GM06990 (cell line): ENCODE results near the gene SIRPD.

ENCODE experiments used
- DNase-seq: peaks from one replicate; pipeline ENCODE4 v3.0.0-alpha.2; 2011; ENCODE audit not compliant: insufficient read length; ENCODE audit errors: extremely low read depth
- H3K27me3 ChIP-seq: replicated peaks from 2 replicates; pipeline ENCODE4 v1.6.0; 2011; ENCODE audit warnings: low read length; ENCODE audit not compliant: control insufficient read depth, insufficient read depth
- H3K36me3 ChIP-seq: 2 replicates; pipeline ENCODE4 v1.5.1; 2011; ENCODE audit warnings: low read length; ENCODE audit not compliant: control insufficient read depth, insufficient read depth
- H3K4me3 ChIP-seq: replicated peaks from 2 replicates; pipeline ENCODE4 v1.5.1; 2011; ENCODE audit warnings: low read depth, mild to moderate bottlenecking, control low read depth, low read length
- CTCF ChIP-seq: IDR thresholded peaks from 2 replicates; pipeline ENCODE4 v1.5.1; 2011; ENCODE audit warnings: low read length, control low read depth, mild to moderate bottlenecking, inconsistent platforms; ENCODE audit not compliant: insufficient read depth, poor library complexity, severe bottlenecking

Gene SIRPD

GRCh38 chr20:1567392-1568162 is 10.1 kb upstream of the SIRPD start:
- Histone ChIP-seq H3K36me3 (no peaks in the 10 kb centered on the region), H3K27me3 (no peaks in the 10 kb centered on the region), H3K4me3 (no peak overlapping the region)
- no peak for DNase-seq
- TF ChIP-seq CTCF, result no peak

GRCh38 chr20:1566701-1567100 is 9.2 kb upstream of the SIRPD start:
- no peak overlapping the region for H3K4me3 ChIP-seq
- H3K36me3 ChIP-seq, result no peaks in the 10 kb centered on the region
- DNase-seq, result no peak
- no peak for TF ChIP-seq CTCF
- H3K27me3 ChIP-seq, result no peaks in the 10 kb centered on the region

GRCh38 chr20:1565461-1565860 is 8.0 kb upstream of the SIRPD start:
- TF ChIP-seq CTCF, result no peak
- Histone ChIP-seq H3K36me3 (no peaks in the 10 kb centered on the region), H3K27me3 (no peaks in the 10 kb centered on the region), H3K4me3 (no peak overlapping the region)
- no peak for DNase-seq

- TF ChIP-seq CTCF, result no peak
Observed at GRCh38 chr20:1563598-1563997, 6.1 kb upstream of the SIRPD start.

DNA sequence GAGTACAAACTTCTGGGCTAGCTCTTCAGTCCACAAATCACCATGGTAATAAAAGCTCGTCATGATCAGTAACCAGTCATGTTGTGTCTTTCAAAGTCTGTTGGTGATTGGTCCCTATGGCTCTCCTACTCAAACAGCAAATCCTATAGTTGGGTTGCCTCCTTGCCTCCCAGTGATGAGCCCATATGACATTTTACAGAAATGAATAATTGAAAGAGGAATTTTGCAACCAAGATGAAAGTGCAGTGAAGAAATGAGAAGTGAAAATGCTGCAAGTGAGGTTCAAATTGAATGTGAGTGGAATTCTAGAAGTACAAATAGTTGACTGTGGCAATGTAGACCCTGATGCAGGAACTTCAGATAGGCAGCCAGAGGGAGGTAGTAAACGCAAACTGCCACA is 5.1 kb upstream of the SIRPD start:
- no peaks in the 10 kb centered on the region for H3K36me3 ChIP-seq
- H3K4me3 ChIP-seq, result no peak overlapping the region
- TF ChIP-seq CTCF, result no peak
- DNase-seq, result no peak
- H3K27me3 ChIP-seq, result no peaks in the 10 kb centered on the region; the same call in 1 of the 2 replicates

More at GRCh38 chr20:1563598-1563997, 6.1 kb upstream of the SIRPD start:
- Histone ChIP-seq H3K36me3 (no peaks in the 10 kb centered on the region), H3K27me3 (no peaks in the 10 kb centered on the region), H3K4me3 (no peak overlapping the region)
- DNase-seq, result no peak
